Stomach (tissue), 4 donors: ENCODE results near the gene BCR.

ENCODE experiments used
- CTCF ChIP-seq, 7 experiments: fragments of 450-650 bp in 4 of 7; fragments of 200-600 bp in 3 of 7; sonication (generic) in 3 of 7; IDR thresholded peaks; one replicate each; pipeline ENCODE4 v1.5.1; 2016 to 2019; ENCODE audit warnings: antibody characterized with exemption in 7 of 7, control low read depth in 2 of 7, mild to moderate bottlenecking in 1 of 7
- EP300 ChIP-seq: sonication (generic); formaldehyde crosslinking; IDR thresholded peaks from one replicate; pipeline ENCODE4 v1.6.1; 2017; ENCODE audit warnings: antibody characterized with exemption
- POLR2A ChIP-seq, 4 donors: fragments of 450-650 bp; IDR thresholded peaks; one replicate each; pipeline ENCODE4 v1.6.1; 2016; ENCODE audit warnings: antibody characterized with exemption in 4 of 4, control low read depth in 2 of 4, mild to moderate bottlenecking in 1 of 4, moderate library complexity in 1 of 4
- POLR2AphosphoS5 ChIP-seq, 3 donors: sonication (generic); formaldehyde crosslinking; IDR thresholded peaks; one replicate each; pipeline ENCODE4 v1.6.1; 2016; ENCODE audit warnings: antibody characterized with exemption in 3 of 3

DNA sequence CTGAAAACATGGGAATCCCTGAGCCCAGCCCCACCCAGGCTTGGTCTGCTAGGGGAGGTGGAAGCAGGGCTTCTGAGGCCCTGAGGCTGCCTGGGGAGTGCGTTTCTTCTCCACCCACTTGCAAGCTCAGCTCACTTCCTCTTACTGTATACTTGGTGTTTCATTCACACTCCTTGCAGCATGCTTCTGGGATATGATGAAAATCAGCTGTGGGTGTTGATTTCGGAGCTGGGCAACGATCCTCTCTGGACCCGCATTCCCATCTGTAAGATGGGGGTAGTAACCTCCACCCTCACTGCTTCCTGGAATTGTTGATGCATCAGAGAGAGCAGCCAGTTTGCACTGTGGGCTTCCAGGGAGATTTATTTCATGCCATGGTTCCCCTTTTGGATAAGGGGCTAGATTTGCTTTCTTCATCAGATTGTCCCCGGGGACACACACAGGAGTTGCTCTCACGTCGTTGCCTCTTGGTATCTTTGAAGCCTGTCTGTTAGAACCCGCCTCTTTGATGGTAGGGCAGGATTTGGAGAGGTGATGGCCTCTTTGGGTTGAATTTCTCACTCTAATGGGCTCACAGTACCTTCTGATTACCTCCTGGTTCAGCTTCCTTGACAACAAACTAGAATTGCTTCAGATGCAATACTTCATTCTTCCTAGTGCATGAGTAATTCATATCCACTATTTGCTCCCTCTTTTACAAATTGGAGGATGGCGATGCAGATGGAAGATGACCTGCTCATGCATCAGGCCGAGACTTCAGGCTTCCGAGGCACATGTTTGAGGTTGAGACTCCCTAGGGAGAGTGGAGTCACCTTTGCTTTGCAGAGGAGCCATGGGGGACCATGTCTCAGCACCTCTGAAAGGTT, 40.4 kb downstream of the BCR start:
- no peak for TF ChIP-seq CTCF (IDR thresholded peaks at IDR 0.05)
- TF ChIP-seq EP300 = no peak
- TF ChIP-seq POLR2A (IDR thresholded peaks at IDR 0.05) = no peak
- TF ChIP-seq POLR2AphosphoS5 (IDR thresholded peaks at IDR 0.05) = no peak
